Osteoblast (primary cell): ENCODE data around the gene TBC1D23. TPM values are rescaled to one million over a fixed set of nuclear protein-coding genes. Genes with fewer than 3 reads are reported as not detected.

Experiments used
- DNase-seq: peaks from one replicate; pipeline ENCODE4 v3.0.0; 2011; ENCODE audit warnings: low spot score, mixed read lengths; ENCODE audit not compliant: insufficient read length; ENCODE audit errors: missing footprints
- H2AFZ ChIP-seq: 2 replicates; pipeline ENCODE4 v1.6.0; 2011; ENCODE audit warnings: mild to moderate bottlenecking, low read length
- H3K27ac ChIP-seq: 2 replicates; pipeline ENCODE4 v1.5.1; 2011; ENCODE audit warnings: mild to moderate bottlenecking, low read depth, low read length, moderate library complexity
- H3K27me3 ChIP-seq: 2 replicates; pipeline ENCODE4 v1.6.0; 2012; ENCODE audit warnings: mild to moderate bottlenecking, control low read depth, inconsistent platforms, low read length, moderate library complexity; ENCODE audit not compliant: insufficient read depth
- H3K36me3 ChIP-seq: 2 replicates; pipeline ENCODE4 v1.5.1; 2011; ENCODE audit warnings: mild to moderate bottlenecking, low read length, control low read depth, moderate library complexity; ENCODE audit not compliant: insufficient read depth
- H3K4me1 ChIP-seq: 2 replicates; pipeline ENCODE4 v1.5.1; 2011; ENCODE audit warnings: mild to moderate bottlenecking, low read length, control low read depth, moderate library complexity; ENCODE audit not compliant: insufficient read depth
- H3K4me2 ChIP-seq: 2 replicates; pipeline ENCODE4 v1.6.0; 2011; ENCODE audit warnings: mild to moderate bottlenecking, low read length; ENCODE audit not compliant: insufficient read depth
- H3K4me3 ChIP-seq: fragments of 200-600 bp; sonication (generic); 3 replicates; pipeline ENCODE4 v1.5.1; 2012; ENCODE audit warnings: mild to moderate bottlenecking, low read length, inconsistent platforms; ENCODE audit not compliant: insufficient read depth
- H3K79me2 ChIP-seq: 2 replicates; pipeline ENCODE4 v1.6.0; 2012; ENCODE audit warnings: mild to moderate bottlenecking, low read length, control low read depth, inconsistent platforms; ENCODE audit not compliant: insufficient read depth
- H3K9me3 ChIP-seq: 2 replicates; pipeline ENCODE4 v1.5.1; 2011; ENCODE audit warnings: low read depth, low read length, control low read depth
- H4K20me1 ChIP-seq: 2 replicates; pipeline ENCODE4 v1.6.0; 2012; ENCODE audit warnings: mild to moderate bottlenecking, low read length, control low read depth; ENCODE audit not compliant: insufficient read depth
- CTCF ChIP-seq: IDR thresholded peaks from 2 replicates; pipeline ENCODE4 v1.5.1; 2011; ENCODE audit warnings: mild to moderate bottlenecking, low read depth, low read length, moderate library complexity; ENCODE audit errors: extremely low read depth
- total RNA-seq: library from RNA; depleted of rRNA; stranded (reverse); fragments of >200 nt; gene quantifications from 2 replicates; pipeline ENCODE4 v1.2.3, GENCODE V29; 2012

TBC1D23 gene
- 64.4 and 64.5 TPM in 2 replicates for total RNA-seq

GRCh38 chr3:100260685-100261484 is at the start of gene TBC1D23:
Gene TBC1D23, plus strand, starts transcription at chr3:100260992. Its CDS starts 27 bp downstream, at chr3:100261019.
- Histone ChIP-seq H3K36me3 (no peaks in the 10 kb centered on the region), H3K4me2 (peak within 1 kb of the TSS; percentile 90), H3K79me2 (peaks cover 50% of the 10 kb centered on the region), H4K20me1 (peaks cover 13% of the 10 kb centered on the region), H3K27ac (peak within 1 kb of the TSS; percentile 100), H3K9me3 (no peaks in the 10 kb centered on the region), H3K27me3 (no peaks in the 10 kb centered on the region), H2AFZ (peak within 1 kb of the TSS; percentile 80), H3K4me3 (peak within 1 kb of the TSS; percentile 98), H3K4me1 (peaks cover 60% of the 10 kb centered on the region)
- peak; percentile 97 for DNase-seq
- TF ChIP-seq CTCF: no peak

GRCh38 chr3:100213891-100214573 is 46.8 kb upstream of the TBC1D23 start:
- H3K4me2 ChIP-seq: no peak overlapping the region
- H3K79me2 ChIP-seq: no peaks in the 10 kb centered on the region
- no peaks in the 10 kb centered on the region for H3K9me3 ChIP-seq
- no peak overlapping the region for H3K27ac ChIP-seq
- peaks cover 6% of the 10 kb centered on the region for H3K4me1 ChIP-seq
- no peak for DNase-seq
- H3K36me3 ChIP-seq: no peaks in the 10 kb centered on the region
- H2AFZ ChIP-seq: no peak overlapping the region
- H3K4me3 ChIP-seq: no peak overlapping the region
- H4K20me1 ChIP-seq: no peaks in the 10 kb centered on the region
- H3K27me3 ChIP-seq: no peaks in the 10 kb centered on the region
- TF ChIP-seq CTCF: no peak

DNA sequence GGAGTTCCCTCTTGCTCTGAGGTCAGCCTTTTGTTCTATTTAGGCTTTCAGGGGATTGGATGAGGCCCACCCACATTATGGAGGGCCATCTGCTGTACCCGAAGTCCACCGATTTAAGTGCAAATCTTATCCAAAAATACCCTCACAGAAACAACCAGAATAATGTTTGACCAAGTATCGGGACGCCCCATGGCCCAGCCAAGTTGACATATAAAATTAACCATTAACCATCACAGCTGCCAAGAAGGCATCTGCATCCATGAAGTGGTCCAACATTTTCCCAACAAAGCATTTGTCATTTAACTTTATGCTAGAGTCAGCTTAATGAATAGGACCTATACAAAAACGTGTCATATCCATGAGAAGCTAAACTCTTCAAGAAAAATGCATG is 46.2 kb upstream of the TBC1D23 start:
- Histone ChIP-seq H3K4me1 (peaks cover 6% of the 10 kb centered on the region), H3K4me3 (no peak overlapping the region), H3K27me3 (no peaks in the 10 kb centered on the region), H2AFZ (no peak overlapping the region), H3K27ac (no peak overlapping the region), H3K79me2 (no peaks in the 10 kb centered on the region), H4K20me1 (no peaks in the 10 kb centered on the region), H3K4me2 (no peak overlapping the region), H3K36me3 (no peaks in the 10 kb centered on the region), H3K9me3 (no peaks in the 10 kb centered on the region)
- no peak for TF ChIP-seq CTCF
- DNase-seq: no peak

DNA sequence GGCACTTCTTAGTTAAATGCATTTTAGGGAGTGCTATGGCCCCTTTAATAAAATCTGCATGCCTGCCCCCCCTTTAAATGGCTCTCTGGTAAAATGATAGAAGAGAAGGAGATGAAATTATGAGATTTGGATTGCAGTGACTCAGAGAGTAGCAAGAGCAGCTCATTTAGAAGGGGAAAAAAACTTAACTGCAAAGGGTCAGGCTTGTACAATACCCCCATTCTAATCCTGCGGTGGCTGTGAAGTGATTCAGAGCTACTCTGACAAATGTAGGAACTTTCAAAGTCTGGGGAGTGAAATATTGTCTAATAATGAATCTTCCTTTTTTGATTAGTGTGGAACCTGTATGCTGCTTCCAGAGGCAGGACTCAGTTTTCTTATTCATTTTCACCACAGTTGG is 44.1 kb upstream of the TBC1D23 start:
- no peak for DNase-seq
- no peaks in the 10 kb centered on the region for H4K20me1 ChIP-seq
- peaks cover 3% of the 10 kb centered on the region for H3K4me1 ChIP-seq
- no peaks in the 10 kb centered on the region for H3K9me3 ChIP-seq
- H3K27ac ChIP-seq: no peak overlapping the region
- no peaks in the 10 kb centered on the region for H3K27me3 ChIP-seq
- H3K36me3 ChIP-seq: no peaks in the 10 kb centered on the region
- no peak for TF ChIP-seq CTCF
- no peak overlapping the region for H3K4me2 ChIP-seq
- peak overlapping the region; percentile 31 for H2AFZ ChIP-seq
- no peaks in the 10 kb centered on the region for H3K79me2 ChIP-seq
- no peak overlapping the region for H3K4me3 ChIP-seq
